Vagina (tissue), 2 donors: ENCODE data around the gene PRPF6.

ENCODE experiments used
- POLR2A ChIP-seq, 2 donors: fragments of 450-650 bp; IDR thresholded peaks; one replicate each; pipeline ENCODE4 v1.6.1; 2017; ENCODE audit warnings: antibody characterized with exemption in 2 of 2, mild to moderate bottlenecking in 2 of 2, moderate library complexity in 2 of 2
- TF ChIP-seq, protein P1 (sequence below), 3 experiments: fragments of 450-650 bp in 2 of 3; fragments of 200-600 bp in 1 of 3; sonication (generic) in 1 of 3; IDR thresholded peaks; one replicate each; pipeline ENCODE4 v1.5.1; 2017 to 2019; ENCODE audit warnings: antibody characterized with exemption in 3 of 3, mild to moderate bottlenecking in 2 of 3, moderate library complexity in 2 of 3

DNA sequence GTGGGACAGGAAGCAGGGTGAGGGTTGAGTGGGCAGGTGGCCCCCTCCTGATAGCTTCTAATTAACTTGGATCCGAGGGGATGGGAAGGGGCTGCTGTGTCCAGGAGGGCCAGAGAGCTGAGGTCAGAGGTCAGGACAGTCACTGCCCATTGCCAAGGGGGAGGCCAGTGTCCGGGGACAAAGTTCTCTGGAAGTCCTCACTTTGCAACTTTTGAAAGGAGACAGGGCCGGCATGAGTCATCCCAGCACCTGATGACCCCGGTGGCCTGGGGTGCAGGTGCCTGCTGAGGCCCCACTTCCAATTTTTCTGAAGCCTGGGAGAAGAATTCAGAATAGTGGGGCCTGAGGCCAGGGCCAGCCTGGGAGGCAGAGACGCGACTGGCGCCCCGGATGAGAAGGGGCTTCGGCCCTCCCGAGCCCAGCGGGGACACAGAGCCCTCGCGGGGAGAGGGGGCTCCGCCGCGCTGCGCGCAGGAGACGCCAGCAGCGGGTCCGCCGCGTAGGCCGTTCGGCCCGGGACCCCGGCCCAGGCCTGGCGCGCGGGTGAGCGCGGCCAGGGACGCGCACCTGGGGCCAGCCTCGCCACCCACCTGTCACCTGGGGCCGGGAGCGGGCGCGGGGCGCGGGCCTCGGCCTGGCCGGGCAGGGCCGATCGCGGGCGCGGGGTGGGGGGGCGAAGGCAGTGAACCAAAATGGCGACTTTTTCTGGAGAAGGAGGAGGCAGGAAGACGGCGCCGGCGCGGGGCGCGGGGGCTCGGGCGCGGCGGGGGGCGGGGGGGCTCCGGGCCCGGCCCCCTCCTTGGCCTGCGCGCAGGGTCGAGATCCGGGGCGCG, 11.8 kb upstream of the PRPF6 start:
- TF ChIP-seq POLR2A (IDR thresholded peaks at IDR 0.05), result no peak
- TF ChIP-seq, protein P1, sequence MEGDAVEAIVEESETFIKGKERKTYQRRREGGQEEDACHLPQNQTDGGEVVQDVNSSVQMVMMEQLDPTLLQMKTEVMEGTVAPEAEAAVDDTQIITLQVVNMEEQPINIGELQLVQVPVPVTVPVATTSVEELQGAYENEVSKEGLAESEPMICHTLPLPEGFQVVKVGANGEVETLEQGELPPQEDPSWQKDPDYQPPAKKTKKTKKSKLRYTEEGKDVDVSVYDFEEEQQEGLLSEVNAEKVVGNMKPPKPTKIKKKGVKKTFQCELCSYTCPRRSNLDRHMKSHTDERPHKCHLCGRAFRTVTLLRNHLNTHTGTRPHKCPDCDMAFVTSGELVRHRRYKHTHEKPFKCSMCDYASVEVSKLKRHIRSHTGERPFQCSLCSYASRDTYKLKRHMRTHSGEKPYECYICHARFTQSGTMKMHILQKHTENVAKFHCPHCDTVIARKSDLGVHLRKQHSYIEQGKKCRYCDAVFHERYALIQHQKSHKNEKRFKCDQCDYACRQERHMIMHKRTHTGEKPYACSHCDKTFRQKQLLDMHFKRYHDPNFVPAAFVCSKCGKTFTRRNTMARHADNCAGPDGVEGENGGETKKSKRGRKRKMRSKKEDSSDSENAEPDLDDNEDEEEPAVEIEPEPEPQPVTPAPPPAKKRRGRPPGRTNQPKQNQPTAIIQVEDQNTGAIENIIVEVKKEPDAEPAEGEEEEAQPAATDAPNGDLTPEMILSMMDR (IDR thresholded peaks at IDR 0.05), result no peak
